Measurements from ENCODE around the gene RHOC. TPM values are rescaled to one million over a fixed set of nuclear protein-coding genes. Genes with fewer than 3 reads are reported as not detected.

Gene RHOC
- total RNA-seq, 1 experiment from 2014 or later: 68.9 TPM

GRCh38 chr1:112702067-112702395 lies 4.9 kb downstream of the RHOC start:
- POLR2A ChIA-PET: interaction anchor here (1.4 kb wide), 1 partner anchor 27 kb away, joined by 7 read pairs; the partner anchor contains the start of gene MOV10
- Mint-ChIP-seq H3K4me1 (peaks cover 85% of the 10 kb centered on the region), H3K9me3 (no peaks in the 10 kb centered on the region), H3K36me3 (peaks cover 41% of the 10 kb centered on the region), H3K4me3 (no peak overlapping the region; the same call in 1 of the 2 replicates), H3K27me3 (ENCODE audit: low read depth) (peaks cover 31% of the 10 kb centered on the region), H3K27ac (0 out of 2 replicates have a peak overlapping the region, but pooled peaks have one; percentile 3)
- TF ChIP-seq ETV6 (CRISPR knock-in tag; IDR thresholded peaks at IDR 0.05) (no peak), USF2 (CRISPR knock-in tag; IDR thresholded peaks at IDR 0.05) (no peak), GABPB1 (CRISPR knock-in tag; IDR thresholded peaks at IDR 0.05) (no peak), HMGA2 (CRISPR knock-in tag; IDR thresholded peaks at IDR 0.05) (no peak), ZNF138 (CRISPR knock-in tag; conservative IDR thresholded peaks at IDR 0.05) (no peak), ZNF263 (CRISPR knock-in tag; IDR thresholded peaks at IDR 0.05; ENCODE audit: low read depth) (no peak), CREB1 (CRISPR knock-in tag; IDR thresholded peaks at IDR 0.05) (no peak), NR1H2 (CRISPR knock-in tag; IDR thresholded peaks at IDR 0.05) (no peak), NFYB (CRISPR knock-in tag; conservative IDR thresholded peaks at IDR 0.05; ENCODE audit: low read depth) (no peak), GRHL2 (CRISPR knock-in tag; IDR thresholded peaks at IDR 0.05; ENCODE audit: insufficient replicate concordance, severe bottlenecking) (no peak), ZSCAN18 (CRISPR knock-in tag; IDR thresholded peaks at IDR 0.05) (no peak), SMAD3 (CRISPR knock-in tag; IDR thresholded peaks at IDR 0.05; ENCODE audit: borderline replicate concordance) (no peak)
- TF ChIP-seq, protein P1, sequence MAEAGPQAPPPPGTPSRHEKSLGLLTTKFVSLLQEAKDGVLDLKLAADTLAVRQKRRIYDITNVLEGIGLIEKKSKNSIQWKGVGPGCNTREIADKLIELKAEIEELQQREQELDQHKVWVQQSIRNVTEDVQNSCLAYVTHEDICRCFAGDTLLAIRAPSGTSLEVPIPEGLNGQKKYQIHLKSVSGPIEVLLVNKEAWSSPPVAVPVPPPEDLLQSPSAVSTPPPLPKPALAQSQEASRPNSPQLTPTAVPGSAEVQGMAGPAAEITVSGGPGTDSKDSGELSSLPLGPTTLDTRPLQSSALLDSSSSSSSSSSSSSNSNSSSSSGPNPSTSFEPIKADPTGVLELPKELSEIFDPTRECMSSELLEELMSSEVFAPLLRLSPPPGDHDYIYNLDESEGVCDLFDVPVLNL (CRISPR knock-in tag; IDR thresholded peaks at IDR 0.05; ENCODE audit: borderline replicate concordance, low read depth): no peak
- TF ChIP-seq, protein P2, sequence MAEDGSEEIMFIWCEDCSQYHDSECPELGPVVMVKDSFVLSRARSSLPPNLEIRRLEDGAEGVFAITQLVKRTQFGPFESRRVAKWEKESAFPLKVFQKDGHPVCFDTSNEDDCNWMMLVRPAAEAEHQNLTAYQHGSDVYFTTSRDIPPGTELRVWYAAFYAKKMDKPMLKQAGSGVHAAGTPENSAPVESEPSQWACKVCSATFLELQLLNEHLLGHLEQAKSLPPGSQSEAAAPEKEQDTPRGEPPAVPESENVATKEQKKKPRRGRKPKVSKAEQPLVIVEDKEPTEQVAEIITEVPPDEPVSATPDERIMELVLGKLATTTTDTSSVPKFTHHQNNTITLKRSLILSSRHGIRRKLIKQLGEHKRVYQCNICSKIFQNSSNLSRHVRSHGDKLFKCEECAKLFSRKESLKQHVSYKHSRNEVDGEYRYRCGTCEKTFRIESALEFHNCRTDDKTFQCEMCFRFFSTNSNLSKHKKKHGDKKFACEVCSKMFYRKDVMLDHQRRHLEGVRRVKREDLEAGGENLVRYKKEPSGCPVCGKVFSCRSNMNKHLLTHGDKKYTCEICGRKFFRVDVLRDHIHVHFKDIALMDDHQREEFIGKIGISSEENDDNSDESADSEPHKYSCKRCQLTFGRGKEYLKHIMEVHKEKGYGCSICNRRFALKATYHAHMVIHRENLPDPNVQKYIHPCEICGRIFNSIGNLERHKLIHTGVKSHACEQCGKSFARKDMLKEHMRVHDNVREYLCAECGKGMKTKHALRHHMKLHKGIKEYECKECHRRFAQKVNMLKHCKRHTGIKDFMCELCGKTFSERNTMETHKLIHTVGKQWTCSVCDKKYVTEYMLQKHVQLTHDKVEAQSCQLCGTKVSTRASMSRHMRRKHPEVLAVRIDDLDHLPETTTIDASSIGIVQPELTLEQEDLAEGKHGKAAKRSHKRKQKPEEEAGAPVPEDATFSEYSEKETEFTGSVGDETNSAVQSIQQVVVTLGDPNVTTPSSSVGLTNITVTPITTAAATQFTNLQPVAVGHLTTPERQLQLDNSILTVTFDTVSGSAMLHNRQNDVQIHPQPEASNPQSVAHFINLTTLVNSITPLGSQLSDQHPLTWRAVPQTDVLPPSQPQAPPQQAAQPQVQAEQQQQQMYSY (CRISPR knock-in tag; IDR thresholded peaks at IDR 0.05): no peak
- TF ChIP-seq, protein P3, sequence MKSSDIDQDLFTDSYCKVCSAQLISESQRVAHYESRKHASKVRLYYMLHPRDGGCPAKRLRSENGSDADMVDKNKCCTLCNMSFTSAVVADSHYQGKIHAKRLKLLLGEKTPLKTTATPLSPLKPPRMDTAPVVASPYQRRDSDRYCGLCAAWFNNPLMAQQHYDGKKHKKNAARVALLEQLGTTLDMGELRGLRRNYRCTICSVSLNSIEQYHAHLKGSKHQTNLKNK (CRISPR knock-in tag; IDR thresholded peaks at IDR 0.05): no peak
- TF ChIP-seq, protein P4, sequence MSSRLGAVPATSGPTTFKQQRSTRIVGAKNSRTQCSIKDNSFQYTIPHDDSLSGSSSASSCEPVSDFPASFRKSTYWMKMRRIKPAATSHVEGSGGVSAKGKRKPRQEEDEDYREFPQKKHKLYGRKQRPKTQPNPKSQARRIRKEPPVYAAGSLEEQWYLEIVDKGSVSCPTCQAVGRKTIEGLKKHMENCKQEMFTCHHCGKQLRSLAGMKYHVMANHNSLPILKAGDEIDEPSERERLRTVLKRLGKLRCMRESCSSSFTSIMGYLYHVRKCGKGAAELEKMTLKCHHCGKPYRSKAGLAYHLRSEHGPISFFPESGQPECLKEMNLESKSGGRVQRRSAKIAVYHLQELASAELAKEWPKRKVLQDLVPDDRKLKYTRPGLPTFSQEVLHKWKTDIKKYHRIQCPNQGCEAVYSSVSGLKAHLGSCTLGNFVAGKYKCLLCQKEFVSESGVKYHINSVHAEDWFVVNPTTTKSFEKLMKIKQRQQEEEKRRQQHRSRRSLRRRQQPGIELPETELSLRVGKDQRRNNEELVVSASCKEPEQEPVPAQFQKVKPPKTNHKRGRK (CRISPR knock-in tag; IDR thresholded peaks at IDR 0.05; ENCODE audit: borderline replicate concordance): no peak
- CTCF ChIA-PET: interaction anchor here (1.5 kb wide), 1 partner anchor 29 kb away, joined by 3 read pairs; no protein-coding TSS in a partner anchor
- no peak for DNase-seq (ENCODE audit: low spot score)
- no peak for ATAC-seq
